ENCODE measurements around the gene ZNF555.
A peak's percentile ranks its signal among the peaks of the same experiment; 100 is the strongest.
"Not testable (repeated sequence)": the region's sequence is repeated elsewhere in the genome, so short reads cannot be mapped to it uniquely, and the experiment has no call there.

Gene ZNF555

DNA sequence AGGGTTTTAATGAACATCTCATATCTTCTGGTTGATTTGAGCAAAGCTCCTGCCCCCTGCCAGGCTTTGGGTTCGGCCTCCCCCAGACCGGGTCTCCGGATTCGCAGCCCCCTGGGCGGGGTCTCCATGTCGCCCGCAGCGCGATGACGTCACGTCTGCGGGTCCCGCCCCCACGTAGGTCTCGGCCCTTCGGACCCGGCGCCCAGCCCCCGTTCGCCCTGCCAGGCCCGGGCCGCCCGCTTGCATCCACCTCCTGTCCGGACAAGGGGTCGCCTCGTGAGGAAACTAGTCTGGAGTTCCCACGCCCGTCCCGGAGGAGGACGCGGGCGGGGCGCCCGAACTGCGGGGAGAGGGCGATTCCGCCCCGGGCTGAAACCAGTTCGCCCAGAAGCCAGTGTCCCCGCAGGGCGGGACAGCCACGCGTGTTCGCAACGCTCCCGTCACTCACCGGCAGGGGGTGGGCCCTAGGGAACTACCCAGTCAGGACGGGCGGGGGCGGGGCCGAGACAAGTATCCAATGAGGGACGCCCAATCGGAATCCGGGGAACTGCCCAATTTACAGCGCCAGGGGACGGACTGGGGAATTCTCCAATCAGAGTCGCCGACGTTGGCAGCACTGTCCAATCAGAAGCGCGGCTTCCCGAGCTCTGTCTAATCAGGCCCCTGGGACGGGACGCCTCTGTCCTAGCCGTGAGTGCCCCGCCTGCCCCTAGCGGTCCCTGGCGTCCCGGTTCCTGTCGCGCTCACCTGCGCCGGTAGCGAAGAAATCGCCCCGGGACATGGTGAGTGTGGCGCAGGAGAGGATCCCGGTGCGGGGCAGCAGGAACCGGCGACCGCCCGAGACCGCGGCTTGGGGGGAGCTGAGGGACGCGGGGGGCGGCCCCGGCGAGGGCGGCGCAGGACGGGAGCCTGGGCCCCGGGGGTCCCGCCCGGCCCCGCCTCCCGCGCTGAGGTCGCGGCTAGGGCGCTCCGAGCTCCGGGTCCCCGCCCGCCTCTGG is at the start of gene ZNF555:
ZNF555 (plus strand) TSS at position 682 of the 998 bp plus-strand sequence; CDS start at position 780, 98 bp downstream.
- Histone ChIP-seq H3K27me3 (replicated peaks; ENCODE audit: control insufficient read depth, insufficient read depth, low read length) (no peaks in the 10 kb centered on the region), H3K4me3 (replicated peaks; ENCODE audit: low read depth, low read length) (peak within 1 kb of the TSS; percentile 81), H3K36me3 (ENCODE audit: control insufficient read depth, insufficient read depth, low read length) (no peaks in the 10 kb centered on the region)
- peak; percentile 96 for DNase-seq (ENCODE audit: extremely low read depth, insufficient read length)
- TF ChIP-seq, protein P1, sequence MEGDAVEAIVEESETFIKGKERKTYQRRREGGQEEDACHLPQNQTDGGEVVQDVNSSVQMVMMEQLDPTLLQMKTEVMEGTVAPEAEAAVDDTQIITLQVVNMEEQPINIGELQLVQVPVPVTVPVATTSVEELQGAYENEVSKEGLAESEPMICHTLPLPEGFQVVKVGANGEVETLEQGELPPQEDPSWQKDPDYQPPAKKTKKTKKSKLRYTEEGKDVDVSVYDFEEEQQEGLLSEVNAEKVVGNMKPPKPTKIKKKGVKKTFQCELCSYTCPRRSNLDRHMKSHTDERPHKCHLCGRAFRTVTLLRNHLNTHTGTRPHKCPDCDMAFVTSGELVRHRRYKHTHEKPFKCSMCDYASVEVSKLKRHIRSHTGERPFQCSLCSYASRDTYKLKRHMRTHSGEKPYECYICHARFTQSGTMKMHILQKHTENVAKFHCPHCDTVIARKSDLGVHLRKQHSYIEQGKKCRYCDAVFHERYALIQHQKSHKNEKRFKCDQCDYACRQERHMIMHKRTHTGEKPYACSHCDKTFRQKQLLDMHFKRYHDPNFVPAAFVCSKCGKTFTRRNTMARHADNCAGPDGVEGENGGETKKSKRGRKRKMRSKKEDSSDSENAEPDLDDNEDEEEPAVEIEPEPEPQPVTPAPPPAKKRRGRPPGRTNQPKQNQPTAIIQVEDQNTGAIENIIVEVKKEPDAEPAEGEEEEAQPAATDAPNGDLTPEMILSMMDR (IDR thresholded peaks at IDR 0.05; ENCODE audit: insufficient read depth, low read length, poor library complexity, severe bottlenecking): peak; percentile 64

DNA sequence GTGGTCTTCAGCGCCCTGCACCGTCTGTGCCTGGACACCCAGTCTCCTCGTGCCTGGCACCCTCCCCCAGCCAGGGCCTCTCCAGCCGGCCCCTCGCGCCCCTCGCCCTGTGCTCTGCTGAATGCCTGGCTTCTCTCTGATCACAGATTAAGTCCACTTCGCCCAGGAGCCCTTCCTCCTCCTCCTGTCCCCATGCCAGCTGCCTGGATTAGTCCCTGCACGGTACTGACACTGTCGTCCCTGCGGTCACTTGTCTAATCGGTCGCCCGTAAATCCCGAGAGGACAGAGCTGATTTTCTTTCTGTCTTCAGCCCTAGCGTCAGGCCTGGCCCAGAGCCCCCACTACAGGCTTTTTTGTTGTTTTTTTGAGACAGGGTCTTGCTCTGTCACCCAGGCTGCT is 49.4 kb upstream of the ZNF555 start:
- TF ChIP-seq, protein P1 (IDR thresholded peaks at IDR 0.05; ENCODE audit: insufficient read depth, low read length, poor library complexity, severe bottlenecking): no peak
- H3K36me3 ChIP-seq (ENCODE audit: control insufficient read depth, insufficient read depth, low read length): peaks cover 39% of the 10 kb centered on the region
- H3K27me3 ChIP-seq (replicated peaks; ENCODE audit: control insufficient read depth, insufficient read depth, low read length): no peaks in the 10 kb centered on the region
- no peak for DNase-seq (ENCODE audit: extremely low read depth, insufficient read length)
- no peak overlapping the region for H3K4me3 ChIP-seq (replicated peaks; ENCODE audit: low read depth, low read length)

DNA sequence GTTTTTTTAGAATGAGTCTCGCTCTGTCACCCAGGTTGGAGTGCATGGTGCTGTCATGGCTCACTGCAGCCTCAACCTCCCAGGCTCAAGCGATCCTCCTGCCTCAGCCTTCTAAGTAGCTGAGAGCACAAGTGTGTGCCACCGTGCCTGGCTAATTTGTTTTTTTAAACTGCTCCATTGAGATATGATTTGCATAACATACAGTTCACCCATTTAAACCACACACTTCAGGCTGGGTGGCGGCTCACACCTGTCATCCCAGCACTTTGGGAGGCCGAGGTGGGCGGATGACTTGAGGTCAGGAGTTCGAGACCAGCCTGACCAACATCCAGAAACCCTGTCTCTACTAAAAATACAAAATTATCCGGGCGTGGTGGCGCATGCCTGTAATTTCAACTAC is 48.6 kb upstream of the ZNF555 start:
- H3K27me3 ChIP-seq (replicated peaks; ENCODE audit: control insufficient read depth, insufficient read depth, low read length); DNase-seq (ENCODE audit: extremely low read depth, insufficient read length); H3K4me3 ChIP-seq (replicated peaks; ENCODE audit: low read depth, low read length): not testable (repeated sequence)
- H3K36me3 ChIP-seq (ENCODE audit: control insufficient read depth, insufficient read depth, low read length): peaks cover 42% of the 10 kb centered on the region

DNA sequence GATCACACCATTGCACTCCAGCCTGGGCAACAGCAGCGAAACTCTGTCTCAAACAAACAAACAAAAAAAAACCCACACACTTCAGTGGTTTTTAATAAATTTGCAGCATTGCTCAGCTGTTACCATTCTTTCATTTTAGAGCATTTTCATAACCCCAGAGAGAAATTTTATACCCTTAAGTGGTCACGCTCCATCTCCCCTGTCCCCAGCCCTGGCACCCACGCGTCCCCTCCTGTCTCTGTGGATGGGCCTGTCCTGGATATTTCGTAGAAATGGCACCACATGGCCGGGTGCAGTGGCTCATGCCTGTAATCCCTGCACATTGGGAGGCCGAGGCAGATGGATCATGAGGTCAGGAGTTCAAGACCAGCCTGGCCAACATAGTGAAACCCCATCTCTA is 48.1 kb upstream of the ZNF555 start:
- peaks cover 41% of the 10 kb centered on the region for H3K36me3 ChIP-seq (ENCODE audit: control insufficient read depth, insufficient read depth, low read length)
- H3K27me3 ChIP-seq (replicated peaks; ENCODE audit: control insufficient read depth, insufficient read depth, low read length): no peaks in the 10 kb centered on the region
- TF ChIP-seq, protein P1 (IDR thresholded peaks at IDR 0.05; ENCODE audit: insufficient read depth, low read length, poor library complexity, severe bottlenecking): no peak
- H3K4me3 ChIP-seq (replicated peaks; ENCODE audit: low read depth, low read length): no peak overlapping the region
- DNase-seq (ENCODE audit: extremely low read depth, insufficient read length): no peak

DNA sequence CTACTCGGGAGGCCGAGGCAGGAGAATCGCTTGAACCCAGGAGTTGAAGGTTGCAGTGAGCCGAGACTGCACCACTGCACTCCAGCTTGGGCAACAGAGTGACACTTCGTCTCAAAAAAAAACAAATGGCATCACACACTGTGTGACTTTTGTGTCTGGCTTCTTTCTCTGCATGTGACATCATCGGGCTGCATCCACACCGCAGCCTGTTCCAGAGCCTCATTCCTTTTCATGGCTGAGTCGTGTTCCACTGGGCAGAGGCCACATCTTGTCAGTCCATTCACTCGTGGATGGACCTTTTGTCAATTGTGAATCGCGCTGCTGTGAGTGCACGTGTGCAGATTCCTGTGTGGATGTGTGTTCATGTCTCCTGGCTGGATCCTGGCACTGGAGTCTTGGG is 47.7 kb upstream of the ZNF555 start:
- H3K27me3 ChIP-seq (replicated peaks; ENCODE audit: control insufficient read depth, insufficient read depth, low read length): no peaks in the 10 kb centered on the region
- H3K36me3 ChIP-seq (ENCODE audit: control insufficient read depth, insufficient read depth, low read length): peaks cover 41% of the 10 kb centered on the region
- TF ChIP-seq, protein P1 (IDR thresholded peaks at IDR 0.05; ENCODE audit: insufficient read depth, low read length, poor library complexity, severe bottlenecking): no peak
- no peak for DNase-seq (ENCODE audit: extremely low read depth, insufficient read length)
- no peak overlapping the region for H3K4me3 ChIP-seq (replicated peaks; ENCODE audit: low read depth, low read length)

DNA sequence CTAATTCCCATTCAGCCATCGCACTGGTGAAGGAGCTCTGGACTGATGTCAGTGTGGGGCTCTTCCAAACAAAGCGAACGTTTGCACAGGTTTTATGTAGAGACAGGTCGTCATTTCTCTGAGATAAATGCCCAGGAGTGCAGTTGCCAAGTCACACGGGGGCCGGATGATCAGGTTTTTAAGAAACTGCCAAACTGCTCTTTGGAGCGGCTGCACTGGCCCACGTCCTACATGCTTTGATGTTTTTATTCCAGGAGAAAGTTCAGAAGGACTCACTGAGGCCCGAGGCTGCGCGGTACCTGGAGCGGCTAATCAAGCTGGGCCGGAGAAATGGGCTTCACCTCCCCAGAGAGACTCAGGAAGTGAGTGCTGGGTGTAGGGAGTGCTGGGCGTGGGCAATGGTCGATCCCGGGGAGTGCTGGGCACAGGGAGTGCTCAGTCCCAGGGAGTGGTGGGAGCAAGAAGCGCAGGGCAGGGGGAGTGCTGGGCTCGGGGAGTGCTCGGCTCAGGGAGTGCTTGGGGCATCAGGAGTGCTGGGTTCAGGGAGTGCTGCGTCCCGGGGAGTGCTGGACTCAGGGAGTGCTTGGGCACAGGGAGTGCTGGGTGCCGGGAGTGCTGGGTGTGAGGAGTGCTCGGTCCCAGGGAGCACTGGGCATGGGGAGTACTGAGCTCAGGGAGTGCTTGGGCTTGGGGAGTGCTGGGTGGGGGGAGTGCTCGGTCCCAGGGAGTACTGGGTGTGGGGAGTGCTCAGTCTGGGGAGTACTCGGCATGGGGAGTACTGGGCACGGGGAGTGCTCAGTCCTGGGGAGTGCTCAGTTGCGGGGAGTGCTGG is 45.2 kb upstream of the ZNF555 start:
- peaks cover 43% of the 10 kb centered on the region for H3K36me3 ChIP-seq (ENCODE audit: control insufficient read depth, insufficient read depth, low read length)
- TF ChIP-seq, protein P1 (IDR thresholded peaks at IDR 0.05; ENCODE audit: insufficient read depth, low read length, poor library complexity, severe bottlenecking): no peak
- H3K27me3 ChIP-seq (replicated peaks; ENCODE audit: control insufficient read depth, insufficient read depth, low read length): no peaks in the 10 kb centered on the region
- H3K4me3 ChIP-seq (replicated peaks; ENCODE audit: low read depth, low read length): no peak overlapping the region
- DNase-seq (ENCODE audit: extremely low read depth, insufficient read length): no peak

Measured in GM06990 (cell line).